Endothelial cell (in vitro differentiated cells): ENCODE measurements around the gene CTNNAL1. TPM values are rescaled to one million over a fixed set of nuclear protein-coding genes. Genes with fewer than 3 reads are reported as not detected.

Experiments used
- DNase-seq: peaks from one replicate; pipeline ENCODE4 v3.0.0; 2021; ENCODE audit warnings: low spot score
- H3K27ac Mint-ChIP-seq: one replicate; pipeline ENCODE4 v1.8.0; 2021; ENCODE audit warnings: mixed read lengths, inconsistent platforms; ENCODE audit not compliant: unreplicated experiment
- H3K27me3 Mint-ChIP-seq: one replicate; pipeline ENCODE4 v1.8.0; 2021; ENCODE audit warnings: mild to moderate bottlenecking, moderate library complexity, mixed read lengths, inconsistent platforms; ENCODE audit not compliant: unreplicated experiment
- H3K36me3 Mint-ChIP-seq: one replicate; pipeline ENCODE4 v1.8.0; 2021; ENCODE audit warnings: mild to moderate bottlenecking, low read depth, mixed read lengths, inconsistent platforms; ENCODE audit not compliant: unreplicated experiment
- H3K4me1 Mint-ChIP-seq: one replicate; pipeline ENCODE4 v1.8.0; 2021; ENCODE audit warnings: mild to moderate bottlenecking, mixed read lengths, inconsistent platforms; ENCODE audit not compliant: unreplicated experiment
- H3K4me3 Mint-ChIP-seq: one replicate; pipeline ENCODE4 v1.8.0; 2021; ENCODE audit warnings: mild to moderate bottlenecking, mixed read lengths, inconsistent platforms; ENCODE audit not compliant: unreplicated experiment
- H3K9me3 Mint-ChIP-seq: one replicate; pipeline ENCODE4 v1.8.0; 2021; ENCODE audit warnings: mixed read lengths, inconsistent platforms; ENCODE audit not compliant: unreplicated experiment
- CTCF ChIP-seq: fragments of 200-600 bp; sonication (generic); IDR thresholded peaks from one replicate; pipeline ENCODE4 v1.5.0; 2021; ENCODE audit warnings: antibody characterized with exemption; ENCODE audit not compliant: unreplicated experiment
- total RNA-seq: library from RNA; stranded (reverse); fragmentation: NEBNext Ultra II Directional; extraction: Animal tissue kit (Norgen Biotek cat#: 25700); gene quantifications from one replicate; pipeline ENCODE4 v1.2.1, GENCODE V29; 2021; ENCODE audit not compliant: unreplicated experiment

Gene CTNNAL1
- total RNA-seq, 1 donor from 2014 or later: 31.2 TPM

GRCh38 chr9:109036744-109037680, 23.7 kb upstream of the CTNNAL1 start:
- TF ChIP-seq CTCF: no peak
- H3K36me3 Mint-ChIP-seq: peaks cover 7% of the 10 kb centered on the region
- no peak overlapping the region for H3K27ac Mint-ChIP-seq
- H3K27me3 Mint-ChIP-seq: peaks cover 1% of the 10 kb centered on the region
- H3K4me1 Mint-ChIP-seq: no peaks in the 10 kb centered on the region
- DNase-seq: no peak
- H3K4me3 Mint-ChIP-seq: no peak overlapping the region
- H3K9me3 Mint-ChIP-seq: no peaks in the 10 kb centered on the region

- Mint-ChIP-seq H3K27me3 (peaks cover 1% of the 10 kb centered on the region), H3K36me3 (peaks cover 7% of the 10 kb centered on the region), H3K4me3 (no peak overlapping the region), H3K4me1 (no peaks in the 10 kb centered on the region), H3K9me3 (no peaks in the 10 kb centered on the region), H3K27ac (no peak overlapping the region)
- no peak for TF ChIP-seq CTCF
- DNase-seq: no peak
These were observed 22.6 kb upstream of the CTNNAL1 start for GRCh38 chr9:109035684-109036423.

DNA sequence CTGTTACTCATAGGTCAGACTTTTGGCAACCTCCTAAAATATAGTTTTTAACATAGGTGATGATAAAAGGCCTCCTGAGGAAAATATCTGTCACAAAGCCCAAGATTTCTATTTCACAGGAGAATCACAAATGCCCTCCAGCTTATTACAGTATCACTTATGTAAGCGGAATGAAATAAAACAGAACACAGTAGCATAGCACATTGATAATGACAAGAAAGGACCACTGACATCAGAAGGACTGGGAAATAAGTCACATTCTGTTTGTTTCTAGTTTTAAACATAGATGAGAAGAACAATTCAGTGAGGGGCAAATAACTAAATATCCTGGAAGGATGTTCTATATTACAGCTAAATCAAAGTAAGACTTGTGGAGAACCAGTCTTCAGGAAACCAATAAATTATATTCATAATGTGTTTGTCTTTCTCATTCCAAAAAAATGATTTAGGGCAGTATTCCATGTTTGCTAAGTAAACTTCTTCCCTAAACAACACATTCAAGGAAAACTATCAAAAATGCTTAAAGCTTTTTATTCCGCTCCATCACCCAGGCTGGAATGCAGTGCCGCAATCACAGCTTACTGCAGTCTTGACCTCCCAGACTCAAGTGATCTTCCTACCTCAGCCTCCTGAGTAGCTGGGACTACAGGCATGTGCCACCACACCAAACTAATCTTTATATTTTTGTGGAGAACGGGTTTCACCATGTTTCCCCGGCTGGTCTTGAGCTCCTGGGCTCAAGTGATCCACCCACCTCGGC, 20.8 kb upstream of the CTNNAL1 start:
- Mint-ChIP-seq H3K27me3 (peaks cover 3% of the 10 kb centered on the region), H3K9me3 (no peaks in the 10 kb centered on the region), H3K27ac (no peak overlapping the region), H3K36me3 (peaks cover 7% of the 10 kb centered on the region), H3K4me1 (no peaks in the 10 kb centered on the region), H3K4me3 (no peak overlapping the region)
- no peak for DNase-seq
- no peak for TF ChIP-seq CTCF

DNA sequence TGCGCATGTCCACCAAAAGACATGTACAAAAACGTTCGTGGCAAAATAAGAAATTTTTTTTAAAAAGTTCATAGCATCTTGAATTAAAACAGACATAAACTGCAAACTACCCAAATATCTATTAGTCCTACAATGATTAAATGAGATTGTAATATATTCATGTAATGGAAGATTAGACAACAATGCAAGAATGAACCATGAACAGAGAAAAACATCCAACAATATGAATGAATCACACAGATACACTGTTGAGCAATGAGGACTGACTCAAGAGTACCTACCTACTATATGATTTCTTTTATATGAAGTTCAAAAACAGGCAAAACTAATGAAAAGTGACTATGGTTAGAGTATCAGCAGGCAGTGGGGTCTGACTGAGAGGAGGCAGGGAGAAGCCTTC, 17.9 kb upstream of the CTNNAL1 start:
- H3K36me3 Mint-ChIP-seq: peaks cover 3% of the 10 kb centered on the region
- no peak for TF ChIP-seq CTCF
- peaks cover 4% of the 10 kb centered on the region for H3K27me3 Mint-ChIP-seq
- H3K27ac Mint-ChIP-seq: no peak overlapping the region
- H3K9me3 Mint-ChIP-seq: no peaks in the 10 kb centered on the region
- H3K4me1 Mint-ChIP-seq: no peaks in the 10 kb centered on the region
- DNase-seq: no peak
- no peak overlapping the region for H3K4me3 Mint-ChIP-seq
